Esophagus (tissue), 2 donors: ENCODE measurements around the gene SRSF12. TPM values are rescaled to one million over a fixed set of nuclear protein-coding genes. Genes with fewer than 3 reads are reported as not detected.

ENCODE experiments used
- H3K27ac ChIP-seq, 2 donors: one replicate each; pipeline ENCODE4 v1.5.1; 2013; ENCODE audit warnings: low read depth in 2 of 2, mild to moderate bottlenecking in 2 of 2, inconsistent platforms in 1 of 2, low read length in 1 of 2, moderate library complexity in 1 of 2
- H3K27me3 ChIP-seq, 2 donors: one replicate each; pipeline ENCODE4 v1.6.1; 2013; ENCODE audit warnings: low read length in 2 of 2, control low read depth in 1 of 2, mild to moderate bottlenecking in 1 of 2; ENCODE audit not compliant: insufficient read depth in 2 of 2, control insufficient read depth in 1 of 2
- H3K36me3 ChIP-seq, 2 donors: one replicate each; pipeline ENCODE4 v1.6.1; 2013; ENCODE audit warnings: low read length in 1 of 2; ENCODE audit not compliant: control insufficient read depth in 2 of 2, insufficient read depth in 2 of 2
- H3K4me1 ChIP-seq, 2 donors: one replicate each; pipeline ENCODE4 v1.6.1; 2013; ENCODE audit warnings: low read length in 1 of 2; ENCODE audit not compliant: control insufficient read depth in 2 of 2, insufficient read depth in 2 of 2
- H3K4me3 ChIP-seq, 2 donors: one replicate each; pipeline ENCODE4 v1.5.1; 2013; ENCODE audit warnings: low read length in 2 of 2, mild to moderate bottlenecking in 2 of 2, low read depth in 1 of 2, moderate library complexity in 1 of 2
- H3K9me3 ChIP-seq, 2 donors: one replicate each; pipeline ENCODE4 v1.6.1; 2013; ENCODE audit warnings: mild to moderate bottlenecking in 2 of 2, low read depth in 1 of 2, low read length in 1 of 2, moderate library complexity in 1 of 2; ENCODE audit not compliant: control insufficient read depth in 2 of 2, insufficient read depth in 1 of 2
- WGBS, 2 donors: extraction: QIAGEN DNeasy Blood & Tissue Kit; methylation state at CpG; one replicate each; pipeline ENCODE4 v1.1.7; 2013; 5-methylcytosine and 5-hydroxymethylcytosine counted together
- polyA plus RNA-seq, 2 donors: library from polyadenylated mRNA; stranded (reverse); fragments of 200-250 nt; gene quantifications; one replicate each; pipeline ENCODE4 v1.2.3, GENCODE V29; 2013
- donor health status: healthy with polysubstance abuse.
- donor health status: Bipolar disorder and iron deficiency.

Gene SRSF12
- polyA plus RNA-seq, 2 donors: 0.31 to 0.41 TPM

DNA sequence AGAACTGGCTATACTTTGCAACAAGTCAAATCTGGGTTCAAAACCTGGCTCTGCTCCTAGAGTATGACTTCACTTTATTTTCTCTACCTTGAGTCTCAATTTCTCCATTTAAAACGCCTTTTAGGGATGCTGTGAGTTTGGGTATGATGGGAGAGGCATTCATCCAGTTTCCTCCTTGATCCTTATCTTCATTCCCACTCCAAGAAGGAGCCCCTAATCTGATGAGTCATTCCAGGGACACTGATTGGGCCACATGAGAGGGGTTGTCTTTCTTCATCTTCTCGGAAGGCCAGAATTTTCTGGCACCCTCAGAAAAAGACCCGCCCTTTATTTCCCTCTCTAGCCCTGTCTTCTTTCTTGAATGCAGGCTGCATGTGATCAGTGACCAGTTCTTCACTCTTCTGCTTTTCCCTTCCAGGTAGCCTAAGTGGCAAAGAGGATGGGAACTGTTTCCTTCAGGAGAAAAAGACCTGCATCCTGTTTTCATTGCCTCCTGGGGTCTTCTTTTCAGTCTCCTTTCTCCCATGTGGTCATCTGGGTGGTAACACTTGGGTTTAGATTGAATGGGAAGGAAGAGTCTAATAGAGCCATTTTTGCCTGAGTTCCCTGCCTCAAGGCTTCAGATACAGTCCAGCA, 69.5 kb downstream of the SRSF12 start:
- 82 to 85% methylated on average over 3 of the region's 3 CpGs for WGBS, 2 donors
- Histone ChIP-seq H3K27ac (no peak overlapping the region), H3K36me3 (no peaks in the 10 kb centered on the region), H3K4me3 (no peak overlapping the region), H3K27me3 (no peaks in the 10 kb centered on the region), H3K4me1 (no peaks in the 10 kb centered on the region), H3K9me3 (no peaks in the 10 kb centered on the region)

DNA sequence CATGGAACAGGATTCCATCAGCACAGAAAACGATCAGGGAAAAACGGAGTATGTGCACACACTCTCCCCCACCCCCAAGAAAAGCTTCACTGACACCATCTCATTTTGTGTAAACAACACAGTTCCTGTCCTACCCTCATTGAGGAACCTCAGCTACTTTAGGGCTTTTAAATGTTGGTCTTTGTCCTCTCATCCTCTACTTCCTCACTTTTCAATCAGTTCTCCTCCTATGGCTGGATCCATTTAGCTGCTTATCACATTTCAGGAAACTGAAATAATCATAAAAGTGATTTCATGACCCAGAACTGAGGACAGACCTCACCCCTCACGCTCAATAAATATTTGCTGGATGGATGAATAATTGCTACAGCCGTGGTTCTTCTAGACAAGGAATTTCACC, 70.4 kb downstream of the SRSF12 start:
- Histone ChIP-seq H3K27ac (no peak overlapping the region), H3K9me3 (no peaks in the 10 kb centered on the region), H3K4me1 (no peaks in the 10 kb centered on the region), H3K4me3 (no peak overlapping the region), H3K36me3 (no peaks in the 10 kb centered on the region), H3K27me3 (no peaks in the 10 kb centered on the region)
- 64 to 78% methylated on average over 4 of the region's 4 CpGs for WGBS, 2 donors

Other genes with a start within 250 kb of the SRSF12 start
- gene RNGTT, start 154.5 kb downstream of the SRSF12 start, polyA plus RNA-seq: 1 to 10 TPM; 3.9 to 5.2 TPM
- 10 to 100 TPM; 29.9 to 30.3 TPM for gene PNRC1, start 37.3 kb downstream of the SRSF12 start, polyA plus RNA-seq
- 1 to 10 TPM; 3.4 to 5.5 TPM for gene PM20D2, start 28.0 kb upstream of the SRSF12 start, polyA plus RNA-seq
- under 1 TPM; 0.20 to 0.22 TPM for gene GABRR1, start 99.3 kb upstream of the SRSF12 start, polyA plus RNA-seq
- under 1 TPM; 0.08 to 0.12 TPM for gene GABRR2, start 197.2 kb upstream of the SRSF12 start, polyA plus RNA-seq
- gene UBE2J1, start 234.7 kb upstream of the SRSF12 start, polyA plus RNA-seq: 10 to 100 TPM; 17.3 to 19.4 TPM